Gastrocnemius medialis (tissue), 4 donors: ENCODE data around the gene ETFDH.

Experiments
- POLR2A ChIP-seq, 2 donors: fragments of 450-650 bp; IDR thresholded peaks; one replicate each; pipeline ENCODE4 v1.6.1; 2017; ENCODE audit warnings: antibody characterized with exemption in 2 of 2, mild to moderate bottlenecking in 2 of 2, moderate library complexity in 2 of 2
- TF ChIP-seq, protein P1 (sequence below), 5 experiments: fragments of 450-650 bp in 3 of 5; fragments of 200-600 bp in 2 of 5; sonication (generic) in 2 of 5; IDR thresholded peaks in 4 of 5; conservative IDR thresholded peaks in 1 of 5; 1 replicate in 4 of 5; 2 replicates in 1 of 5; pipeline ENCODE4 v1.5.1; 2016 to 2019; ENCODE audit warnings: antibody characterized with exemption in 5 of 5, mild to moderate bottlenecking in 3 of 5, moderate library complexity in 3 of 5

- TF ChIP-seq, protein P1, sequence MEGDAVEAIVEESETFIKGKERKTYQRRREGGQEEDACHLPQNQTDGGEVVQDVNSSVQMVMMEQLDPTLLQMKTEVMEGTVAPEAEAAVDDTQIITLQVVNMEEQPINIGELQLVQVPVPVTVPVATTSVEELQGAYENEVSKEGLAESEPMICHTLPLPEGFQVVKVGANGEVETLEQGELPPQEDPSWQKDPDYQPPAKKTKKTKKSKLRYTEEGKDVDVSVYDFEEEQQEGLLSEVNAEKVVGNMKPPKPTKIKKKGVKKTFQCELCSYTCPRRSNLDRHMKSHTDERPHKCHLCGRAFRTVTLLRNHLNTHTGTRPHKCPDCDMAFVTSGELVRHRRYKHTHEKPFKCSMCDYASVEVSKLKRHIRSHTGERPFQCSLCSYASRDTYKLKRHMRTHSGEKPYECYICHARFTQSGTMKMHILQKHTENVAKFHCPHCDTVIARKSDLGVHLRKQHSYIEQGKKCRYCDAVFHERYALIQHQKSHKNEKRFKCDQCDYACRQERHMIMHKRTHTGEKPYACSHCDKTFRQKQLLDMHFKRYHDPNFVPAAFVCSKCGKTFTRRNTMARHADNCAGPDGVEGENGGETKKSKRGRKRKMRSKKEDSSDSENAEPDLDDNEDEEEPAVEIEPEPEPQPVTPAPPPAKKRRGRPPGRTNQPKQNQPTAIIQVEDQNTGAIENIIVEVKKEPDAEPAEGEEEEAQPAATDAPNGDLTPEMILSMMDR (IDR thresholded peaks at IDR 0.05 in 4 of 5, conservative IDR thresholded peaks at IDR 0.05 in 1 of 5): no peak
- no peak for TF ChIP-seq POLR2A (IDR thresholded peaks at IDR 0.05)
Observed at GRCh38 chr4:158754385-158755180, 82.5 kb downstream of the ETFDH start.
